SK-N-MC (cell line): ENCODE results near the gene RHBDD1.

Experiments
- EZH2 ChIP-seq: fragments of 200-600 bp; sonication (generic); IDR thresholded peaks from one replicate; pipeline ENCODE4 v1.6.1; 2017; ENCODE audit warnings: antibody characterized with exemption
- POLR2AphosphoS5 ChIP-seq: IDR thresholded peaks from 2 replicates; pipeline ENCODE4 v1.6.1; 2012; ENCODE audit warnings: mild to moderate bottlenecking, low read depth, low read length, borderline replicate concordance

GRCh38 chr2:226791487-226792081 lies 44.3 kb upstream of the RHBDD1 start:
- TF ChIP-seq POLR2AphosphoS5, result peak; percentile 59; the same call in 1 of the 2 replicates
- TF ChIP-seq EZH2, result no peak
